IMR-90 (cell line): Measurements from ENCODE around the gene CRIP1. TPM values are rescaled to one million over a fixed set of nuclear protein-coding genes. Genes with fewer than 3 reads are reported as not detected.

Source experiments
- ATAC-seq: fragments of 200-7000 bp; cut with Tn5 transposase; 2 replicates; pipeline ENCODE4 v1.9.1; 2020; ENCODE audit warnings: low read depth, mild to moderate bottlenecking, moderate library complexity
- BruUV-seq: library from RNA; stranded (reverse); fragments of 400-500 nt; replicated peaks from 2 replicates; lab custom pipeline; 2021; lab: Mats Ljungman, UMichigan
- CTCF ChIA-PET: fragments of 300-600 bp; formaldehyde crosslinking; extraction: SDS; loops from one replicate; lab custom pipeline; 2021; ENCODE audit warnings: antibody characterized with exemption; lab: Yijun Ruan, JAX
- POLR2A ChIA-PET: fragments of 300-600 bp; sonication (Branson Sonifier 250); formaldehyde crosslinking; loops from one replicate; lab custom pipeline; 2022; ENCODE audit warnings: antibody characterized with exemption; ENCODE audit not compliant: unreplicated experiment; lab: Charles Lee
- DNase-seq: peaks from one replicate; pipeline ENCODE4 v3.0.0; 2013
- H2AFZ ChIP-seq: replicated peaks from 2 replicates; pipeline ENCODE3; 2013; ENCODE audit warnings: low read length, mild to moderate bottlenecking; ENCODE audit not compliant: poor library complexity
- H2AK5ac ChIP-seq: 2 replicates; pipeline ENCODE4 v1.6.1; 2013; ENCODE audit warnings: low read depth, low read length, inconsistent platforms
- H2AK9ac ChIP-seq: replicated peaks from 2 replicates; pipeline ENCODE3; 2013; ENCODE audit warnings: mild to moderate bottlenecking, low read depth, low read length, moderate library complexity; ENCODE audit not compliant: poor library complexity
- H2BK120ac ChIP-seq: 2 replicates; pipeline ENCODE4 v1.6.1; 2013; ENCODE audit warnings: low read depth, low read length, inconsistent platforms
- H2BK15ac ChIP-seq: 3 replicates; pipeline ENCODE4 v1.6.1; 2013; ENCODE audit warnings: low read depth, low read length, inconsistent platforms
- H2BK20ac ChIP-seq: 2 replicates; pipeline ENCODE4 v1.6.1; 2013; ENCODE audit warnings: low read depth, mild to moderate bottlenecking, inconsistent platforms, low read length, moderate library complexity
- H2BK5ac ChIP-seq: 2 replicates; pipeline ENCODE4 v1.6.1; 2013; ENCODE audit warnings: mild to moderate bottlenecking, low read depth, low read length, inconsistent platforms; ENCODE audit not compliant: poor library complexity, severe bottlenecking
- H3K14ac ChIP-seq: replicated peaks from 2 replicates; pipeline ENCODE4 v1.6.1; 2013; ENCODE audit warnings: low read depth, low read length, inconsistent platforms
- H3K18ac ChIP-seq: 2 replicates; pipeline ENCODE4 v1.6.1; 2013; ENCODE audit warnings: low read depth, low read length, control low read depth
- H3K23ac ChIP-seq: 2 replicates; pipeline ENCODE4 v1.6.1; 2013; ENCODE audit warnings: low read depth, low read length, inconsistent platforms
- H3K27ac ChIP-seq: 2 replicates; pipeline ENCODE4 v1.5.1; 2013; ENCODE audit warnings: mild to moderate bottlenecking, control low read depth, low read length; ENCODE audit not compliant: insufficient read depth
- H3K27me3 ChIP-seq: 2 replicates; pipeline ENCODE4 v1.6.1; 2013; ENCODE audit warnings: low read length; ENCODE audit not compliant: control insufficient read depth, insufficient read depth
- H3K36me3 ChIP-seq: 2 replicates; pipeline ENCODE4 v1.6.1; 2013; ENCODE audit warnings: low read length, mixed read lengths; ENCODE audit not compliant: control insufficient read depth, insufficient read depth
- H3K4ac ChIP-seq: 2 replicates; pipeline ENCODE4 v1.6.1; 2013; ENCODE audit warnings: low read depth, low read length, inconsistent platforms
- H3K4me1 ChIP-seq: 2 replicates; pipeline ENCODE4 v1.6.1; 2013; ENCODE audit warnings: low read length, mixed read lengths; ENCODE audit not compliant: control insufficient read depth, insufficient read depth
- H3K4me2 ChIP-seq: 2 replicates; pipeline ENCODE4 v1.6.1; 2013; ENCODE audit warnings: low read depth, mild to moderate bottlenecking, control low read depth, low read length, moderate library complexity
- H3K4me3 ChIP-seq: 2 replicates; pipeline ENCODE4 v1.5.1; 2013; ENCODE audit warnings: low read depth, mild to moderate bottlenecking, control low read depth, low read length, moderate library complexity; ENCODE audit not compliant: insufficient read depth
- H3K56ac ChIP-seq: 2 replicates; pipeline ENCODE4 v1.6.1; 2013; ENCODE audit warnings: low read length, inconsistent platforms; ENCODE audit not compliant: insufficient read depth; ENCODE audit errors: extremely low read depth
- H3K79me1 ChIP-seq, 2 experiments: 2 replicates each; pipeline ENCODE4 v1.6.1; 2013; ENCODE audit warnings: low read length in 2 of 2, inconsistent platforms in 1 of 2, low read depth in 1 of 2
- H3K9ac ChIP-seq: 2 replicates; pipeline ENCODE4 v1.6.1; 2013; ENCODE audit warnings: low read depth, low read length, control low read depth
- H3K9me1 ChIP-seq: 2 replicates; pipeline ENCODE4 v1.6.1; 2013; ENCODE audit warnings: low read length, inconsistent platforms; ENCODE audit not compliant: insufficient read depth
- H3K9me3 ChIP-seq: 2 replicates; pipeline ENCODE4 v1.6.1; 2013; ENCODE audit warnings: low read length; ENCODE audit not compliant: control insufficient read depth, insufficient read depth
- H4K20me1 ChIP-seq: 2 replicates; pipeline ENCODE4 v1.6.1; 2013; ENCODE audit warnings: low read length, inconsistent platforms; ENCODE audit not compliant: insufficient read depth
- H4K5ac ChIP-seq: 2 replicates; pipeline ENCODE4 v1.6.1; 2013; ENCODE audit warnings: mild to moderate bottlenecking, low read depth, low read length, control low read depth
- H4K8ac ChIP-seq, 2 experiments: 2 replicates each; pipeline ENCODE4 v1.6.1; 2013; ENCODE audit warnings: low read depth in 2 of 2, low read length in 2 of 2, control low read depth in 1 of 2, inconsistent platforms in 1 of 2
- H4K91ac ChIP-seq: 2 replicates; pipeline ENCODE4 v1.6.1; 2013; ENCODE audit warnings: low read depth, low read length, inconsistent platforms; ENCODE audit not compliant: insufficient read depth
- FOS ChIP-seq: fragments of 150-350 bp; IDR thresholded peaks from 2 replicates; pipeline ENCODE4 v1.6.1; 2016; ENCODE audit warnings: low read depth, low read length
- MAZ ChIP-seq: IDR thresholded peaks from 2 replicates; pipeline ENCODE4 v1.6.1; 2012; ENCODE audit warnings: low read depth, mild to moderate bottlenecking, low read length, improper control_type of control experiment, moderate library complexity, borderline replicate concordance
- POLR2A ChIP-seq: IDR thresholded peaks from 2 replicates; pipeline ENCODE4 v1.6.1; 2012; ENCODE audit warnings: mild to moderate bottlenecking, low read depth, low read length
- RAD21 ChIP-seq: IDR thresholded peaks from 2 replicates; pipeline ENCODE4 v1.6.1; 2012; ENCODE audit warnings: low read length, improper control_type of control experiment
- RCOR1 ChIP-seq: IDR thresholded peaks from 2 replicates; pipeline ENCODE4 v1.6.1; 2012; ENCODE audit warnings: mild to moderate bottlenecking, low read length, improper control_type of control experiment; ENCODE audit not compliant: insufficient replicate concordance
- RFX5 ChIP-seq: IDR thresholded peaks from 2 replicates; pipeline ENCODE4 v1.8.0; 2012; ENCODE audit warnings: low read depth, mild to moderate bottlenecking, low read length, moderate library complexity
- SMC3 ChIP-seq: fragments of 150-350 bp; IDR thresholded peaks from 2 replicates; pipeline ENCODE4 v1.6.1; 2016; ENCODE audit warnings: low read depth, mild to moderate bottlenecking, antibody characterized with exemption, low read length, moderate library complexity
- WGBS, 2 experiments: methylation state at CpG; one replicate each; pipeline versions ENCODE4 v1.1.5 to v1.1.7; 2013; ENCODE audit warnings: missing lambda C conversion rate in 2 of 2; ENCODE audit not compliant: insufficient read length in 1 of 2; ENCODE audit errors: extremely low coverage in 2 of 2; 5-methylcytosine and 5-hydroxymethylcytosine counted together
- dilution Hi-C: fragments of 300-500 bp; cut with HindIII; formaldehyde crosslinking; loops from one replicate; pipeline ENCODE4 v1.14.3; 2018; ENCODE audit warnings: low sequenced_read_pairs; ENCODE audit not compliant: unreplicated experiment
- in situ Hi-C: fragments of 300-500 bp; cut with MboI; formaldehyde crosslinking; loops from 3 replicates; pipeline ENCODE4 v1.14.3; 2019; ENCODE audit warnings: low sequenced_read_pairs, inconsistent platforms, mixed read lengths
- intact Hi-C: fragments of 100-400 bp; cut with micrococcal nuclease; formaldehyde crosslinking; loops from 2 replicates; pipeline ENCODE4 v1.10.0; 2022
- polyA plus RNA-seq, 3 experiments: library from polyadenylated mRNA; depleted of rRNA; stranded (reverse); fragments of >200 nt; gene quantifications; 2 replicates each; pipeline ENCODE4 v1.2.3, GENCODE V29; 2012; ENCODE audit warnings: low replicate concordance in 1 of 3
- total RNA-seq: library from RNA; depleted of rRNA; stranded (reverse); fragments of >200 nt; gene quantifications from 2 replicates; pipeline ENCODE4 v1.2.3, GENCODE V29; 2012

Gene CRIP1
- total and polyA plus RNA-seq, 2 of the 4 experiments (the other 2 are of a cell fraction): 0.21 TPM; not detected in 1

- 64% methylated on average over 5 of the region's 14 CpGs; no CpG with 5 or more reads in 1 of the 2 experiments for whole genome bisulfite sequencing, 2 experiments
- dilution Hi-C loops: no loop called here
- Histone ChIP-seq H3K27ac (no peak overlapping the region), H2AFZ (no peak overlapping the region), H3K36me3 (no peaks in the 10 kb centered on the region), H3K4ac (no peak overlapping the region), H3K79me1 (no peaks in the 10 kb centered on the region), H2BK15ac (no peak overlapping the region), H4K5ac (no peak overlapping the region), H2BK120ac (no peak overlapping the region), H3K56ac (no peak overlapping the region), H3K9ac (no peak overlapping the region), H4K20me1 (no peaks in the 10 kb centered on the region), H3K14ac (no peak overlapping the region), H2AK5ac (no peak overlapping the region), H3K4me1 (no peaks in the 10 kb centered on the region), H2BK20ac (no peak overlapping the region), H3K18ac (no peak overlapping the region), H3K23ac (no peak overlapping the region), H2AK9ac (no peak overlapping the region), H3K9me3 (peaks cover 2% of the 10 kb centered on the region; the same call in 1 of the 2 replicates), H4K8ac (no peak overlapping the region), H4K91ac (no peak overlapping the region), H3K9me1 (no peaks in the 10 kb centered on the region), H3K27me3 (peaks cover 11% of the 10 kb centered on the region), H3K4me2 (no peak overlapping the region), H2BK5ac (no peak overlapping the region), H3K4me3 (no peak overlapping the region)
- DNase-seq (no peak), ATAC-seq (no peak)
- CTCF ChIA-PET: no interaction called here
- in situ Hi-C loops: no loop called here
- intact Hi-C loops: no loop called here
- POLR2A ChIA-PET: no interaction called here
- TF ChIP-seq MAZ (no peak), FOS (no peak), POLR2A (no peak), RFX5 (no peak), RAD21 (no peak), RCOR1 (no peak), SMC3 (no peak)
- BruUV-seq: no TSS peak
Measured at GRCh38 chr14:105519946-105520698, 33.4 kb downstream of the CRIP1 start.
